GM10266 (cell line): ENCODE measurements around the gene UBTD1.

Source experiments
- DNase-seq: peaks from one replicate; pipeline ENCODE4 v3.0.0; 2012; ENCODE audit errors: extremely low spot score
- CTCF ChIP-seq: IDR thresholded peaks from 2 replicates; pipeline ENCODE4 v1.5.1; 2012; ENCODE audit warnings: mild to moderate bottlenecking, low read depth; ENCODE audit not compliant: control insufficient read depth, insufficient read depth; ENCODE audit errors: missing control alignments

UBTD1 gene

GRCh38 chr10:97583476-97583875, 84.8 kb downstream of the UBTD1 start:
- DNase-seq: no peak
- no peak for TF ChIP-seq CTCF

GRCh38 chr10:97584060-97584797, 85.5 kb downstream of the UBTD1 start, which contains the start of gene HOGA1:
HOGA1 (plus strand) TSS chr10:97584389; CDS start chr10:97584704, 315 bp downstream.
- TF ChIP-seq CTCF: no peak
- no peak for DNase-seq

- no peak for TF ChIP-seq CTCF
- DNase-seq: no peak
Measured at GRCh38 chr10:97584798-97585438, 86.2 kb downstream of the UBTD1 start.

- no peak for TF ChIP-seq CTCF
- DNase-seq: no peak
Measured at GRCh38 chr10:97585439-97585811, 86.7 kb downstream of the UBTD1 start.

DNA sequence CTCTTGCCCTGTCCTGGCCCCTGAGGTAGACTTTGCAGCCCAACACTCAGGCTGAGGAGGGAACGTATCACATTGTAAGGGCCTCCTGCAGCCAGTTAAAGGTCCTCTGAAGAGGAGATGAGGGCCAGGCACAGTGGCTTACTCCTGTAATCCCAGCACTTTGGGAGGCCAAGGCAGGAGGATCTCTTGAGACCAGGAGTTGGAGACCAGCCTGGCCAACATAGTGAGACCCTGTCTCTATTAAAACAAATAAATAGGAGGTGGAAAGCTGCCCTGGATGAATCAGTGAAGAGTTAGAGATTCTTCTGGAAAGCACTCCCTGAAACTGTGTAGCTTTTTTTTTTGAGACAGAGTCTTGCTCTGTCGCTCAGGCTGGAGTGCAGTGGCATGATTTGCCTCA, 88.5 kb downstream of the UBTD1 start:
- TF ChIP-seq CTCF: no peak
- DNase-seq: no peak

- TF ChIP-seq CTCF: no peak
- no peak for DNase-seq
Measured at GRCh38 chr10:97589479-97589878, 90.8 kb downstream of the UBTD1 start, which contains the start of gene C10orf62. C10orf62 (plus strand) TSS chr10:97589721; CDS start chr10:97589898, 177 bp downstream.
